HK-2 (cell line): ENCODE measurements around the gene ANO2.

Experiments used
- DNase-seq: peaks from one replicate; pipeline ENCODE4 v3.0.0-alpha.2; 2018; ENCODE audit not compliant: unreplicated experiment

The ANO2 gene

DNA sequence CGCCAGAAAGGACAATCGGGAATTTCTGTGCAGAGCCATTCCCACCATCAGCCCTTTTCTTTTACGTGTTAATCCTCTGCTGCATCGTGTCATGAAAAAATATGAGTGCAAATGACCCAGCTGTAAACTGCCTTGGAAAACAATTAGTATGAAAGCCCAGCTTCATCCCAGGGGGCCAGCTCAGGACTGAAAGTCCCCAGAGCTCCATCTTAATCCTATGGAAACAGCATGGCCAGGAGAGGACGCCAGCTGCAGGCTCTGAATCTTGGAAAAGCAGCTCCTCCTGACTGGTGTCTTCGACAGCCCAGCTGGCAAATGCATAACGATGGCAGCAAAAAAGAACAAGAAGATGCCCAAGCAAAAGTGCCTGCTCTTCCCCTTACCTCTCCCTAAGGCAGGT is 321.6 kb downstream of the ANO2 start:
- no peak for DNase-seq

DNA sequence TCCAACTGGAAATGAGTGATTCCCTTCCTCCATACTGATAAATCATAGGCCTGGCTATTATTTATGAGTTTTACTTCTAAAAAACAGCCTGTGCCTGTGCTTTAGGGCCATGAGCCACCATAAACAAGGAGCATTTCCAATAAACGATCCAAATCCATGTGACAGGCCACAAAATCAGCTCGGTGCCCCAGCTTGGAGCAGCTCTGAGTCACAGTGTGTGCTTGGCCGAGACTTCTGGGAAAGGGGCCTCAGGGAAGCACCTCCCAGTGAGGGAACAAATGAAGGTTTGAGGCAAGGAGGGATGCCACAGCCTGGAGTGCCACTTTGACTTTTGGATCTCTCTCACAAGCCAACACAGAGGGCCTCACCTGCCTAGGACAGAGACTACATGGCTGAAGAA is 322.8 kb downstream of the ANO2 start:
- DNase-seq: no peak

DNA sequence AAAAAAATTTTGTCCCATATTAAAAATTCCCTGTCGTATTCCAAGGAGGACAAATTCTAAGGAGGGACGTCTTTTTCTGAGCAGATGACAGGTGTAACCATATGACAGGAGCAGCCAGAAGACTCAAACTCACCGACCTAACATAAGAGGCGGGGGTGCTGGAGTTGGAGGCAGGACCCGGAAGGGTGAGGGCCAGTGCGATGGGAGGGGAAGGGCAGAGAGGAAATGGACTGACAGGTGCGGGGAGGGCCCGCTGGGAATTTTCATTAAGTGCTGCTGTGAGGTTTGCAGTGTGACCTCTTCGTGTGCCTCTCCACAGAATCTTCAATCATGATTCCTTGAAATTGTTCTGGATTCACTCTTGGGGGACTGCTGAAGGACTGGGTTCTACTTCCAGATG is 323.7 kb downstream of the ANO2 start:
- DNase-seq: no peak

DNA sequence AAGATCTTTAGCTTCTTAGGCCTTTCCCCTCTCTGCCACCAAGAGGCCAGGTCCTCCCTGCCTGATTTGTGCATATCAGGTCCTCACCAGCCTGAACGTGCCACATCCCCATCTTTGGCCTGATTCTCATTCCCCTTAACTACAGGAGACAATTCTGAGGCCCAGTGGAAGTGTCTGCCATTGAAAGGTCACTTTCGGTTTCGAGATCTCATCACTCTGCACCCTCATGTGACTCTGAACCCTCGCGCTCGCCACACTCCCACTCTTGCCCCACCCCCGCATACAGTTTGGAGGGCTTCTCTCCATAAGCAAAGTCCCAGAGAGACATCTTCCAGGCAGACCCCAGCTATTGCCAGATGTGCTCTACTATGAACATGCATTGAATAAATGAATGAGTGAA is 324.2 kb downstream of the ANO2 start:
- DNase-seq: no peak

DNA sequence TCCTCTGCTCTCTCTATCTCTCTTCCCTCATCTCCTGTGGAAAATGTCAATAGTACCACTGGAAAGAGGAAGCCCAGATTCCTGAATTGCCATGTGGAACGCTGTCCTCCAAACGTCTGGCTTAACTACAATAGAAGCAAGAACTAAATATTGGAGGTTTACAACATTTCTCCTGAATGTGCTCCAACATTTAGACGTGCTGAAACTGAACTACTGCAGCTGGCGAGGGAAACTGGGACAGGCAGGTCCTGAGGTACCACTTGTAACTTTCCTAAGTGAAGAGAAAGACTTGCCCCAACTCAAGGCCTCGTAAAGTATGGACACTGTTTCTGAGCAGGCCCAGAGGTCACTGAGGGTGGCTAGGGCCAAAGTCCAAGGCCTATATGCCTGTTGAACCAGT is 325.4 kb downstream of the ANO2 start:
- no peak for DNase-seq

DNA sequence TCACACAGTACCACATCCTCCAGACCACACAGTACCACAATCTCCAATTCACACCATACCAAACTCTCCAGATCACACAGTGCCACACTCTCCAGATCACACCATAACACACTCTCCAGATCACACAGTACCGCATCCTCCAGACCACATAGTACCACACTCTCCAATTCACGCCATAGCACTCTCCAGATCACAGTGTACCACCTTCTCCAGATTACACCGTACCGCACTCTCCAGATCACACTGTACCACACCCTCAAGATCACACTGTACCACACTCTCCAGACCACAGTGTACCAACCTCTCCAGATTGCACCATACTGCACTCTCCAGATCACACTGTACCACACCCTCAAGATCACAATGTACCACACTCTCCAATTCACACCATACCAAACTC is 328.2 kb downstream of the ANO2 start:
- DNase-seq: no peak

DNA sequence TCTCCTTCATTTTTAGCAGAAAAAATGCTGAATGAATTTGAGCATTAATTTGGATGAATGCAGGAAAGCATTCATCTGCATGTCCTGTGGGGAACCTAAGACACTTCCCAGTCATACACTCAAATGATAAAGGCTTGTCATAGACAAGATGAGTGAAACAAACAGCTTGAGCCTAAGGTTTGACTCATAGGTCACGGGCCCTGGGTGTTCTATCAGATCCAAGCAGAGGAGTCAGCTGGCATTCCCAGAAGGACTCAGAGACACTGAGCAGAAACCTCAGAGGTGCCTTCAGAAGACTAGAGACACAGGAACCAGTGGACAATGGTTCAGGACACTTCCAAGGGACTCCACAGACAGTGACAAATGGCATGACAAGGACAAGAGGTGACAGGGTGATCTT is 329.3 kb downstream of the ANO2 start:
- no peak for DNase-seq

DNA sequence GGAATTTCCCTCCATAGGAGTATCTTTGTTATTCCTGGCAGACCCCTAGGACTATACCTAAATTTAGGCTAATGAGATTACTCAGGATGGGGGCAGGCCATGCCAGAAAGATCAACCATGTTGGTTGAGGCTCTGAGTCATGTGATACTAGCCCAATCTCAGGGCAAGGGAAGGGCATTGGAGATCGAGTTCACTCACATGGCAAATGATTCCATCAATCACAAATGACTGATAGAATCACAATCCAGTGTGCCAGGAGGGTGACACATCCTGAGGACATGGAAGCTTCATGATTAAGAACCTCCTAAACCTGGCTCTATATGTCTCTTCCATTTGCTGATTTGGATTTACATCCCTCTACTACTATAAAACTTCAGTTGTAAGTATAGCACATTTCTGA is 330.8 kb downstream of the ANO2 start:
- DNase-seq: no peak

DNA sequence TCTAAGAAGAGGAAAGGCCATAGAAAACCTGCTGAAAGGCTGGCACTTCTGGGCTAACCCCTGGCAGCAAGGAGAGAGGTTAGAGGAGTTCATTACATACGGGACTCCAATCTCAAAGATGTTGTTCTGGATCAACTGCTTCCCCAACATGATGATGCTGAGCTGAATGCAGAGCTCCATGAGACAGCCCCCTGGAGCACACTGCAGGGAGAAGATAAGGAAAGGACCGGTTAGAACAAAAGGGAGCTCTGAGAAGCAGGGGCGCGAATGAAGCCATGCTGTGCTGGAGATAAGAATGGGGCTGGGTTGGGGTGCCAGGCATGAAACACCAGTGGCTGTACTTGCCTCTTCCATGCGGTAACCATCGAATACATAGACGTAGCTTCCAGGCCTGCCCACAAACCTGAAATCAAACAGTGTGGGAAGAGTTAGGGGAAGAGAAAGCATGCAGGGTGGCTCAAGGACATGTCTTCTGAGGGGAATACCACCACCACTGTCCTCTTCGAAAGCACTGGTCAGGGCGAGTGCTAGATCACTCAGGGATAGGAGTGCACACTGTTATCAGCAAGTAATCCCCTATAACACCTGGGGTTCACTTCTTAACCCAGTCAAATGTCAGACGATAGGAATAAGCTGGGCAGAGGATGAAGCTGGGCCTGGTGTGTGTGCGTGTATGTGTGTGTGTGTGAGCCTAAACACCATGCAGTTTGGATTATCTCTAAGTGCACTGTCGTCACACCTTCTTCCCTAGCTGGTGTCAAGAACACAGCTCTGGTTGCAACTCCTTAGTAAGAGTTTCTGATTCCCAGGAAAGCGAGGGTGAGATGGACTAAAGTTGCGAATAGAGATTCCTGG is 332.3 kb downstream of the ANO2 start:
- no peak for DNase-seq

DNA sequence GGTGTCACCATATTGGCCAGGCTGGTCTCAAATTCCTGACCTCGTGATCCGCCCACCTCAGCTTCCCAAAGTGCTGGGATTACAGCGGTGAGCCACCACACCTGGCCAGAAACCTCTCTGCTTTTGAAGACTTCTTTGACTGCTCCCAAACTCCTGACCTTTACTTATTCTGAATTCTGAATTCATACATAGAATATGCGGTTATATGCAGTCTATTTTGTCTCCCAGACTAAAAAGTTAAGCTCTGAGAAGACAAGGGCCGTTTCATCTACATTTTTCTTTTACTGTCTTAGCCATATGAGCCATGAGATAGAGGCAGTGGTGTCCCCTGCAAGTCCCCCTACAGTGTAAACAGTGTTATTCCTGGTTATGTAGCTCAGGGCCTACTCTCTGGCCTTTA is 333.9 kb downstream of the ANO2 start:
- no peak for DNase-seq

DNA sequence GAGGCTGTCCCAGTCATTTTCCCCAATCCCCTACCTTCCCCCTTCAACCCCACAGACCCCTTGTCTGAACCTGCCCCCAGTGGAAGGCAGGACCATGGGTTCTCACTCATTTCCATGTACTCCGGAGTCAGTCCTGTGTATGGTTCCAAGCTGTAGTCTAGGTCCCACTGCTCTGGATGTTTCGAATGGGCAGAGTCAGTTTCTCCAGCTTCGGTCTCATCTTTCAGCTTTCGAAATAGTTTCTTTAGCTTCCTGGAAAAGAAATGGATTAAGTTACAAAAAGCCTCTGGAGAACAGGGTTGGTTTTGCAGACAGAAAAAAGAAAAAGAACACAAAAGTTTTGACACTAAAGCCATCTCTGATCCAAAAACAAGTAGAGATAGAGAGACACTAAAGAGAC is 345.7 kb downstream of the ANO2 start:
- no peak for DNase-seq

DNA sequence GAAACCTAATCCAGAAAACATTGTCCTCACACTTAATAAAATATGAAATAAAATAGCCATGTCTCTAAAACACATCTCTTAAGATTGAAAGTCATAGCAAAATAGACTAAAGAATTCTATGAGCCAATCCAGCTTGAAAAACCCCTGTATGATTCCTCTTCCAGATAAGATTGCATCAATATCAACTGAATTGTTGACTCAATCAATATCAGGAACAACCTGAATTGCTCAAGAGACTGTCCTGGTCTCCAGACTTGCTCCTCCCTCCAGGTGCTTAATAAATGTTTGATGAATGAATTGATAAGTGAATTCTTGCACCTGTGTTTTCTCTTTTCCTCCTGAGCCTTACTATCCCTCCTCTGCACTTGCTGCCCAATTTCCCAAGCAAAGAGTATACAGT is 351.1 kb downstream of the ANO2 start:
- no peak for DNase-seq

DNA sequence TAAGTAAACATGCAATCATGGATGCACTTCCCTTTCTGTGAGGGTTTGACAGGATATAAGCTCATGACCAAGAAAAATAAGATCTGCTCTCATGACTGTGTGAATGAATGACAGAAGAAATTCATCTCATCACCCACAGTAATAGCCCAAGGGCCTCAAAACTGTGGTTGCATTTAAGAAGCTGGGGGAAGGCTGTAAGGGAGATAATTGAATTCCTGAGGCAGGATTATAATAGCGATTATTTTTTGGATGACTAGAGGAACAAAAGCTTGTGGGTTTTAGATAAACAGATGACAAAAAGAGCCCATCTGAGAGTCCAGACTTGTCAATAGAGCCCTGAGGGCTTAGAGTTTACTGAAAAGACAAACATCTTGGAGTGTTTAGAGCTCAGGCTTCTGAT is 352.0 kb downstream of the ANO2 start:
- DNase-seq: no peak

DNA sequence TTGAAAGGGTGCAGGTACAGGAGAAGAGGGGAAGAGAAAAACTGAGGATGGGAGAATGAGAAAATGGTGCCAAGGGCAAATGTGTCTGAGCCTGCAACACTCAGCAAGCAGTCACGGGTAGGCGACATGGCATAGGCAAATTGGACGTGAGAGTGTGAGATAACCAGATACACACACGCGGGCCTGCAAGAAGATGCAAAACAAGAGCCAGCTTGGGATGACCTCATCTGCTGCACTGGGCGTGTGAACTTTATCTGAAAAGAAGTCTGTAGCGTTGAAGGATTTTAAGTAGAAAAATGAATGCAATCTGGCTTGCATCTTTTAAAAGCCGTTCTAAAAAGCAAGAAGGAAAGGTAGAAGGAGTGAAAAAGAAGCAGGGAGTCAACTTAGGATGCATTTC is 352.7 kb downstream of the ANO2 start:
- no peak for DNase-seq

DNA sequence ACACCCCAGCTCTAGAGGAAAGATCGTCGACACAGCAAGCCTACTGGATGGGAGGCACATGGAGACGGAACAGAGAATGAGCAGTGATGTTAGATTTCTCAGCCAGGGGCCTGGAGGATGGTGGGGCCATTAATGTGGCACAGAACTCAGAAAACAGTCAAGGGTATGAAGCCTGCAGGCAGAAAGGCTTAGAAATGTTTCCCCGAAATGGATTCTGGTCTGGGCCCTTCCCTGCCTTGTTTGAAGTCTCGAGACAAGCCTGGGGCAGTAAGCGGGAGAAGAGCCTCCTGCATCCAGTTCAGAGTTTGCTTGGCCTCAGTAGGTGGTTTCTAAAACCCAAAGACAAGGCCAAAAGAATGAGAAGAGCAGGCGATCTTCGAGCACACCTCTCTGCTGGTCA is 354.7 kb downstream of the ANO2 start:
- no peak for DNase-seq

DNA sequence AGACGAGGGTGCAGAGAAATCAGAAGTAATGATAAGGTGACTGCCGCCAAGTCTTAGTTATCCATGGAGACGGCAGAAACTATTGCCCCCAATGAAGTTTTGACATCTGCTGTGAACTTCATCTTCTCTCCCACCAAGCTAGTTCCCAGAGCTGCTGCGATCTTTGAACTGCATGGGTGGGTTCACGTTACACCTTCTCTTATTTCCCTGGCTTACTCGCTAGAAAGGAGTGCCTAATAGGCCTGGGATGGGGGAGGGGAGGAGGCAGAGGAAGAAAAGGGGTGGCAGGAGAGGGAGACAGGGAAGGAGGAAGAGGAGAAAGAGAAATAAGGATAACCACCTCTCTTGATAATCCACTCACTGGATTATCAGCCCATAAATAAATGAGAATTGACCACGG is 356.0 kb downstream of the ANO2 start:
- no peak for DNase-seq

DNA sequence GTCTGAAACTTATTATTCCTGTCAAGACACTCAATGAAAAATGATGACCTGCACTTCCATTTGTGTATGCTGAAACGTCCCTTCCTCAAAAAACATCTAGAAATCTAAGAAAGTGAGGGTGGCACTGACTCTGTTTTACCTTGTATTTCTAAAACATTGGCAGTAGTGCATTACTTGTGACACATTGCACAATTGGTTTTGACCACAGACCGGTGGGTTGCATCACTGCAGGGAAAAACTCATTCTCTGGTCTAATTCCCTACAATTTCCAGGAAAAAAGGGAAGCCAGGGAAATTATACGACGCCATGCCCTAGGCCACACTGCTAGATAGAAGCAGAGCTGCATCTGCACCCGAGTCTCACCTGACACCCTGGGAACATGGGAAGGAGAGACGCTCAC is 356.5 kb downstream of the ANO2 start:
- DNase-seq: no peak

DNA sequence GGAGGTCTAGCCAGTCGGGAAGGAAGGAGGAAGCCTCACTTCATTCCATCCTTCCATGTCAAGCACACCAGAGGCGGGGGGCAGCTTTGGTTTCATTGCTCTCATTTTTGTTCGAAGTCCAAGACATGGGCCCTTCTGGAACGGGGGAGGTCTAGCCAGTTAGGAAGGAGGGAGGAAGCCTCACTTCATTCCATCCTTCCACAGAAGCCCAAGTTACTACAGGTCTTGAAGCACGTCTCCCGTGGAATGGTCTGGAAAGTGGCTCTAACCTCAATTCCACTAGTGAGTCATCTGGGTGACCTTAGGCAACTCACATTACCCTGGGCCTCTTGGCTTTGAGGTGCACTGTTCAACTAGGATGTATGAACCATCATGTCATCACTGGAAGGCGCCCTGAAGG is 356.9 kb downstream of the ANO2 start:
- no peak for DNase-seq

DNA sequence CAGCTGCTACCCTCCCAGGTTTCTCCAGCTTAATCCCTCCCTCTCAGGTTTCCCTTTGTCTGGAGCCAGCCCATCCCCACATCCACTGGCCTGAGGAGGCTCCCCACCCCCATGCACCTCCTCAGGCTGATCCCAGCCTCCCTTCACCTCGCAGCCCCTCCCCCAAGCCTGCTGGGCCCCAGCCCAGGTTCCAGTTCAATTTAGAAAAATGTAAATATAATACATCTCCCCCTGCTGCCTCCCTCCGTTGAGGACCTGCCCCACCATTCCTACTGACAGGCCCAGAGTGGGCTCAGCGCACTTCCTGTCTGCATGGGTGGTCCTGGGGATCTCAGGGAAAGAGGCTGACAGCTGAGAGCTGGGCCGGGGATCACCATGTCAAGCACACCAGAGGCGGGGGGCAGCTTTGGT is 357.3 kb downstream of the ANO2 start:
- DNase-seq: no peak

DNA sequence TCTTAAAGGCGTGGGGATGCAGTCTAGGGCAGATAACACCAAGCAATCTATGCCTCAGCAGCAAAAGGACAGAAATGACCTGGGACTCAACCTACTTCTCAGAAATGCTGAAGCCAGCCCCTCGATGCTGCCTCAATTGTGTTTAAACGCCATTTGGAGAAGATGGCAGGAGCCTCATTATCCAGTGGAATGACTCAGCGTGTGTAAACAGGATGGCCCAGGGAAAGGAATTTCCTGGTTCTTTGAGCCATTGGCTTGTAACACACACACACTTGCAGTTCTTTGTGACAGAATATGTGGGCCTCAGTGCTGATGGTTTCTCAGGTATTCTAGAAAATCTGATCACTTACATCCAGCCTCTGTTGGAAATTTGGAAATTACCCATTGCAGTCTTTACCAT is 358.9 kb downstream of the ANO2 start:
- peak; percentile 11 for DNase-seq

DNA sequence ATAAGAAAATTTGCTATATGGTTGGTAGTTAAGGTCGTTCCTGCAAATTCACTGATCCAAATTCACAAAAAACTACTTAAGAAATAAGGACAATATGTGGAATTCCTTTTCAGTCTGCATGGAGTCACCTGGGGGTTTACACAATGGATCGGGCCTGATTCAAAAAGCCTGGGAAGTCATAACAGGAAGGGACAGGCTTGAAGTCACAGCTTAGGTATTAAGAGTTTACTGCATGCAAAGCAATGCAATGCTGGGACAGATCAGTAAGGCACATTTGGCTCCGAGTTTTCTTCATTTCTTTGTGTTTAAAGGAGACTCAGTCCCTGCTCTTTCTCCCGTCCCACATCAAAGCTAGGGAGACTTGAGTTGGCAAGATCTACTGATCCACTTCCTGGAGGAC is 359.9 kb downstream of the ANO2 start:
- no peak for DNase-seq

DNA sequence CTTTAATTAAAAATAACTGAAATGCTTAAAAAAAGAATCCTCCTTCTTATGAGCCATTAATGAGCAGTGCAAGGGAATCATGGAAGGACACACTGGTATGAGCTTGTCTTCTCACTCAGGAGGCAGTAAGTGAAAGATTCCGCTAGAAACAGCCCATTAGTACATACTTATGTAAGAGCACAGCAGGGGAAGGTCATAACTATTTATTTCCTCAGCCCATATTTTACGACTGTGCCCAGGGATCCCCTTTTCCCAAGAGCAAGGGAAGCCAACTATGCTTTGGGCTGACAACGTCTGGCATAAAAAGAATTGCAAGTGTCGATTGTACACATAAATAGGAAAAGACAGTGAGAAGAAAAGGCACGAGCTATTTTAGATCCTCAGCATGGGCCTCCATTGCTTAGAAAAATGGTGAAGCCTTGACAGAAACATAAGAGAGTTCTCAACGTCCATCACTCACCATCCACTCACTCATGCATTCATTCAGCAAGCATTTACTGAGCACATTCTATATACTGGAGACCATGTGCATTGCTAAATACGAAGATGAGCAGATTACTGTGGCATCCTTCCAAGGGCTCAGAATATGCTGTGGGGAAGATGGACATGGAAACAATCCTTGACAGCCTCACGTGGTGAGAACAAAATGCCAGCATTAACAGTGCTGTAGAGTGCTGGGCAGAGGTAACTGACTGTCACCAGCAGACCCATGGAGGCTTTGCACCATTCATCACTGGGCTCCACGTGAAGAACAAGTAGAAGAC is 360.5 kb downstream of the ANO2 start:
- DNase-seq: no peak

DNA sequence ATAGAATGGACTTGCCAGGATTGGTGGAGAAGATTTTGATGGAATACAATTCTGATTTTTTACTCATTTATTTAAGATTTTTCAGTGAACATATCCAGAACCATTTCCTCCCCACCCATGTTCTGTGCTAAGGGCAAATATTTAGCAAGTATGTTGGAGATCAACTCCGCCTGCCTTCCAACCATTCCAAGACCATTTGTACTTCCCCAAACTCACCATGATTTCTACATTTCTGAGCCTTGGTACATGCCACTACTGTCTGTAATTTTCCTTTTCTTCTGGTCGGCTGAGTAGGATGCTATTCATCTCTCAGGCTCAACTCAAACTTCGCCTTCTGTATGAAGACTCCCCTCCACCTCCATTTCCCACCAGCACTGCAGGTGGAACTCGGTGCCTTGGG is 362.5 kb downstream of the ANO2 start:
- no peak for DNase-seq

DNA sequence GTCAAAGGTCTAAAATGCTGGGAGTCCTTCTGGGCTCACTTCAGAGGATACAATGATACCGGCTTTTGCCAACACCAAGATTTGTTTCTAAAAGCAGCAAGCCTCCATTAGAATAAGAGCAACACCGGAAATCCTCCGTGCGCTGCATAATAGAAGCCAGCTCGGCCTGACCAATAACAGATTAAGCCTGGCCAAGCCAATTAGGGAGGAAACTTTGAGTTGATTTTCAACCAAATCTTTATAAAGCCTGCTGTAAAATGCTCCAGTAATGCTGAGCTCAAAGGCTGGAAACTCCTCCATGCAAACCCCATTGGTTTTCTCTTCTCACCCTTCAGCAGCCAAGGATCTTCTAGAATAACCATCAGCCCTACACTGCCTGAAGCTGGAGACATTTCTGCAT is 363.0 kb downstream of the ANO2 start:
- no peak for DNase-seq
